HepG2 (cell line): ENCODE results near the gene SIN3A. TPM values are rescaled to one million over a fixed set of nuclear protein-coding genes. Genes with fewer than 3 reads are reported as not detected.
A peak's percentile ranks its signal among the peaks of the same experiment; 100 is the strongest.

Experiments used
- ATAC-seq: fragments of 200-7000 bp; cut with Tn5 transposase; 3 replicates; pipeline ENCODE4 v1.9.1; 2020; ENCODE audit warnings: mild to moderate bottlenecking, moderate library complexity
- BruUV-seq: library from RNA; stranded (reverse); fragments of 400-500 nt; replicated peaks from 2 replicates; lab custom pipeline; 2021; lab: Mats Ljungman, UMichigan
- CTCF ChIA-PET: fragments of 300-600 bp; formaldehyde crosslinking; extraction: SDS; loops from one replicate; lab custom pipeline; 2021; ENCODE audit warnings: low total read pairs, inconsistent platforms, low intra/inter-chr PET ratio; lab: Yijun Ruan, JAX
- POLR2A ChIA-PET: fragments of 350-600 bp; sonication (Branson Sonifier 250); formaldehyde crosslinking; loops from one replicate; lab custom pipeline; 2020; ENCODE audit warnings: antibody characterized with exemption, inconsistent platforms; lab: Yijun Ruan, JAX
- DNase-seq: peaks from one replicate; pipeline ENCODE4 v3.0.0-alpha.2; 2015; ENCODE audit warnings: low spot score
- FAIRE-seq: peaks from 3 replicates; lab custom pipeline; 2011; peaks lifted over from hg19 to GRCh38; lab: Jason Lieb, UNC
- H2AFZ ChIP-seq: one replicate; pipeline ENCODE4 v1.6.1; 2011; ENCODE audit warnings: low read length, inconsistent platforms
- H3K27ac ChIP-seq: fragments of 300-600 bp; 3 replicates; pipeline ENCODE4 v1.8.0; 2011; ENCODE audit warnings: mixed run types, mild to moderate bottlenecking, mixed read lengths, low read length, inconsistent platforms; ENCODE audit not compliant: insufficient read depth; ENCODE audit errors: extremely low read length
- H3K27me3 ChIP-seq, 2 experiments: fragments of 200-600 bp in 1 of 2; 2 replicates in 1 of 2; 3 replicates in 1 of 2; pipeline versions ENCODE4 v1.6.0 to v1.8.0; 2011; ENCODE audit warnings: low read length in 2 of 2, mild to moderate bottlenecking in 2 of 2, moderate library complexity in 2 of 2, inconsistent platforms in 1 of 2; ENCODE audit not compliant: insufficient read depth in 2 of 2, control insufficient read depth in 1 of 2
- H3K36me3 ChIP-seq, 2 experiments: fragments of 200-600 bp in 1 of 2; replicated peaks in 1 of 2; 2 replicates in 1 of 2; 3 replicates in 1 of 2; pipeline versions ENCODE4 v1.5.1 to v1.8.0; 2011; ENCODE audit warnings: low read length in 2 of 2, inconsistent platforms in 1 of 2; ENCODE audit not compliant: insufficient read depth in 2 of 2, control insufficient read depth in 1 of 2
- H3K4me1 ChIP-seq: 2 replicates; pipeline ENCODE4 v1.5.1; 2012; ENCODE audit warnings: low read length, inconsistent platforms; ENCODE audit not compliant: insufficient read depth
- H3K4me2 ChIP-seq: 2 replicates; pipeline ENCODE4 v1.6.0; 2011; ENCODE audit warnings: low read depth, low read length, inconsistent platforms
- H3K4me3 ChIP-seq, 3 experiments: fragments of 200-600 bp in 1 of 3; sonication (generic), shearing (Covaris generic) in 1 of 3; replicated peaks in 1 of 3; 2 replicates each; pipeline ENCODE4 v1.5.1; 2011 to 2016; ENCODE audit warnings: low read length in 3 of 3, inconsistent platforms in 2 of 3, low read depth in 2 of 3, mild to moderate bottlenecking in 2 of 3, control low read depth in 1 of 3, mixed read lengths in 1 of 3; ENCODE audit not compliant: insufficient read depth in 1 of 3
- H3K79me2 ChIP-seq: one replicate; pipeline ENCODE4 v1.6.1; 2011; ENCODE audit warnings: low read length, inconsistent platforms; ENCODE audit not compliant: insufficient read depth
- H3K9ac ChIP-seq: 2 replicates; pipeline ENCODE4 v1.6.0; 2011; ENCODE audit warnings: mild to moderate bottlenecking, low read depth, low read length, inconsistent platforms; ENCODE audit not compliant: insufficient read depth
- H3K9me3 ChIP-seq: 2 replicates; pipeline ENCODE4 v1.5.1; 2012; ENCODE audit warnings: mild to moderate bottlenecking, low read length
- H4K20me1 ChIP-seq: 2 replicates; pipeline ENCODE4 v1.6.0; 2011; ENCODE audit warnings: inconsistent platforms, mild to moderate bottlenecking, low read length, moderate library complexity; ENCODE audit not compliant: insufficient read depth
- ATF4 ChIP-seq, 2 experiments: fragments of 450-650 bp in 1 of 2; sonication (generic) in 1 of 2; formaldehyde crosslinking; IDR thresholded peaks; 2 replicates each; pipeline versions ENCODE4 v1.5.0 to v1.8.0; 2020 to 2022; ENCODE audit warnings: mild to moderate bottlenecking in 1 of 2, missing genetic modification reagents in 1 of 2
- CCAR2 ChIP-seq: fragments of 200-400 bp; formaldehyde crosslinking; optimal IDR thresholded peaks from 2 replicates; pipeline ENCODE3; 2018; ENCODE audit warnings: low read depth, mild to moderate bottlenecking, low read length, moderate library complexity
- FOXK2 ChIP-seq: fragments of 450-650 bp; IDR thresholded peaks from 2 replicates; pipeline ENCODE4 v1.6.1; 2016
- HDAC6 ChIP-seq: fragments of 200-600 bp; sonication (generic); IDR thresholded peaks from 2 replicates; pipeline ENCODE4 v1.7.0; 2017; ENCODE audit warnings: mild to moderate bottlenecking, antibody characterized with exemption, low read length, low read depth
- HNF4A ChIP-seq: sonication (generic); formaldehyde crosslinking; IDR thresholded peaks from 2 replicates; pipeline ENCODE4 v1.4.0; 2020; ENCODE audit warnings: missing genetic modification reagents
- KAT8 ChIP-seq: IDR thresholded peaks from 2 replicates; pipeline ENCODE4 v1.6.1; 2016; ENCODE audit warnings: missing genetic modification reagents, missing compliant biosample characterization
- KMT2B ChIP-seq: IDR thresholded peaks from 2 replicates; pipeline ENCODE4 v1.6.1; 2016; ENCODE audit warnings: missing genetic modification reagents, missing compliant biosample characterization
- LCORL ChIP-seq, 2 experiments: fragments of 450-650 bp in 1 of 2; sonication (generic) in 1 of 2; formaldehyde crosslinking in 1 of 2; IDR thresholded peaks; 2 replicates each; pipeline versions ENCODE4 v1.5.0 to v1.6.1; 2017 to 2020; ENCODE audit warnings: antibody characterized with exemption in 1 of 2, missing genetic modification reagents in 1 of 2
- RBAK ChIP-seq: sonication (generic); formaldehyde crosslinking; IDR thresholded peaks from 2 replicates; pipeline ENCODE4 v1.5.1; 2020; ENCODE audit warnings: mild to moderate bottlenecking, missing genetic modification reagents
- RELA ChIP-seq: sonication (generic); formaldehyde crosslinking; IDR thresholded peaks from 2 replicates; pipeline ENCODE4 v1.4.0; 2020; ENCODE audit warnings: missing genetic modification reagents
- RFX3 ChIP-seq: IDR thresholded peaks from 2 replicates; pipeline ENCODE4 v1.6.1; 2016; ENCODE audit warnings: missing biosample characterization, missing genetic modification reagents
- RORA ChIP-seq: sonication (generic); formaldehyde crosslinking; IDR thresholded peaks from 2 replicates; pipeline ENCODE4 v1.5.0; 2020; ENCODE audit warnings: mild to moderate bottlenecking, missing genetic modification reagents, moderate library complexity
- SNAPC5 ChIP-seq: sonication (generic); formaldehyde crosslinking; IDR thresholded peaks from 2 replicates; pipeline ENCODE4 v1.8.1; 2023; ENCODE audit warnings: mild to moderate bottlenecking, missing genetic modification reagents, borderline replicate concordance
- SRY ChIP-seq: sonication (generic); formaldehyde crosslinking; IDR thresholded peaks from 2 replicates; pipeline ENCODE4 v1.8.0; 2022; ENCODE audit warnings: mild to moderate bottlenecking, missing genetic modification reagents
- SSRP1 ChIP-seq: IDR thresholded peaks from 2 replicates; pipeline ENCODE4 v1.6.1; 2016; ENCODE audit warnings: control low read depth
- ZNF232 ChIP-seq: sonication (generic); formaldehyde crosslinking; IDR thresholded peaks from 2 replicates; pipeline ENCODE4 v1.4.0; 2020; ENCODE audit warnings: missing genetic modification reagents, borderline replicate concordance
- ZNF235 ChIP-seq: sonication (generic); formaldehyde crosslinking; IDR thresholded peaks from 2 replicates; pipeline ENCODE4 v1.8.1; 2023; ENCODE audit warnings: mild to moderate bottlenecking, missing genetic modification reagents, borderline replicate concordance
- ZNF256 ChIP-seq: sonication (generic); formaldehyde crosslinking; conservative IDR thresholded peaks from 2 replicates; pipeline ENCODE4 v1.4.0; 2020; ENCODE audit warnings: missing genetic modification reagents
- ZNF263 ChIP-seq: sonication (generic); formaldehyde crosslinking; IDR thresholded peaks from 2 replicates; pipeline ENCODE4 v1.4.0; 2020; ENCODE audit warnings: missing genetic modification reagents
- ZNF274 ChIP-seq: sonication (generic); formaldehyde crosslinking; IDR thresholded peaks from 2 replicates; pipeline ENCODE4 v1.5.1; 2020; ENCODE audit warnings: mild to moderate bottlenecking, missing genetic modification reagents
- ZNF333 ChIP-seq: sonication (generic); formaldehyde crosslinking; IDR thresholded peaks from 2 replicates; pipeline ENCODE4 v1.4.0; 2020; ENCODE audit warnings: mild to moderate bottlenecking, missing genetic modification reagents, borderline replicate concordance
- ZNF33A ChIP-seq: sonication (generic); formaldehyde crosslinking; IDR thresholded peaks from 2 replicates; pipeline ENCODE4 v1.5.1; 2020; ENCODE audit warnings: missing genetic modification reagents, mild to moderate bottlenecking, moderate library complexity, borderline replicate concordance
- ZNF496 ChIP-seq: sonication (generic); formaldehyde crosslinking; IDR thresholded peaks from 2 replicates; pipeline ENCODE4 v1.8.1; 2023; ENCODE audit warnings: mild to moderate bottlenecking, moderate library complexity, missing genetic modification reagents; ENCODE audit not compliant: insufficient replicate concordance
- ZNF766 ChIP-seq: sonication (generic); formaldehyde crosslinking; IDR thresholded peaks from 2 replicates; pipeline ENCODE4 v1.5.0; 2020; ENCODE audit warnings: missing genetic modification reagents, borderline replicate concordance
- ZNF816 ChIP-seq: sonication (generic); formaldehyde crosslinking; IDR thresholded peaks from 2 replicates; pipeline ENCODE4 v1.8.0; 2022; ENCODE audit warnings: missing genetic modification reagents, mild to moderate bottlenecking, borderline replicate concordance
- WGBS: methylation state at CpG from one replicate; pipeline ENCODE4 v1.1.6; 2017; ENCODE audit warnings: low lambda C conversion rate; 5-methylcytosine and 5-hydroxymethylcytosine counted together
- in situ Hi-C: cut with HindIII; loops from 2 replicates; pipeline ENCODE4 v1.10.0; 2017; ENCODE audit warnings: low pct_unique_long_range_greater_than_20kb; ENCODE audit not compliant: extremely low pct_ligation_motif_present
- intact Hi-C: fragments of 100-400 bp; cut with micrococcal nuclease; formaldehyde crosslinking; loops from one replicate; pipeline ENCODE4 v1.10.0; 2022; ENCODE audit not compliant: unreplicated experiment
- polyA plus RNA-seq, 8 experiments: library from polyadenylated mRNA; depleted of rRNA in 3 of 8; stranded (reverse) in 7 of 8; unstranded in 1 of 8; fragments of >200 nt; fragmentation: Illumina TruSeq in 4 of 8; extraction: Trizol in 4 of 8; gene quantifications; 2 replicates each; pipeline versions ENCODE4 v1.2.1 to v1.2.3, GENCODE V29; 2011 to 2016; ENCODE audit warnings: low read depth in 4 of 8, missing spikeins in 1 of 8, mixed read lengths in 1 of 8; ENCODE audit not compliant: insufficient read depth in 1 of 8
- total RNA-seq, 5 experiments: library from RNA; depleted of rRNA; stranded (reverse); fragments of >200 nt; fragmentation: Illumina TruSeq; extraction: Trizol; gene quantifications; 2 replicates each; pipeline ENCODE4 v1.2.3, GENCODE V29; 2016; ENCODE audit warnings: low read depth in 1 of 5

Gene SIN3A
- total and polyA plus RNA-seq, 2 of the 13 experiments (the other 11 are each of a cell fraction or from before 2014, with no cell fraction given) = 16.1 to 28.1 TPM

GRCh38 chr15:75348562-75349350, 102.7 kb downstream of the SIN3A start:
- H3K27ac ChIP-seq = peak overlapping the region; percentile 47
- in situ Hi-C loops = no loop called here
- no peak overlapping the region for H2AFZ ChIP-seq
- H3K79me2 ChIP-seq = no peaks in the 10 kb centered on the region
- 76% methylated on average over 25 of the region's 46 CpGs for WGBS
- H4K20me1 ChIP-seq = no peaks in the 10 kb centered on the region
- intact Hi-C loops = no loop called here
- ATAC-seq (peak; percentile 29), DNase-seq (no peak), FAIRE-seq (no peak)
- CTCF ChIA-PET = no interaction called here
- H3K4me3 ChIP-seq = peak overlapping the region; percentile 70 to 96 (median 94)
- peak overlapping the region; percentile 81 for H3K9ac ChIP-seq
- H3K4me1 ChIP-seq = peaks cover 18% of the 10 kb centered on the region
- peak overlapping the region; percentile 94 for H3K4me2 ChIP-seq
- BruUV-seq = no TSS peak
- no peaks in the 10 kb centered on the region for H3K9me3 ChIP-seq
- POLR2A ChIA-PET = interaction anchor here (0.6 to 2.4 kb wide), 2 partner anchors 20 to 988 kb away, joined by 3 to 42 read pairs; partner anchors contain the start of genes ISL2 and MAN2C1
- H3K36me3 ChIP-seq = no peaks in the 10 kb centered on the region
- no peaks in the 10 kb centered on the region for H3K27me3 ChIP-seq
- TF ChIP-seq HNF4A (peak; percentile 48; the same call in 1 of the 2 replicates), KMT2B (CRISPR knock-in tag) (no peak), KAT8 (CRISPR knock-in tag) (no peak), ZNF274 (peak; percentile 29; the same call in 1 of the 2 replicates), ZNF235 (CRISPR knock-in tag) (no peak), SNAPC5 (CRISPR knock-in tag) (no peak), ZNF766 (no peak), ZNF232 (no peak), RORA (CRISPR knock-in tag) (no peak), ZNF496 (CRISPR knock-in tag) (no peak), ZNF33A (CRISPR knock-in tag) (no peak), ATF4 (CRISPR knock-in tag; IDR thresholded peaks at IDR 0.05) (no peak), ZNF333 (CRISPR knock-in tag) (0 out of 2 replicates have a peak, but pooled peaks have one; percentile 50), SRY (CRISPR knock-in tag) (0 out of 2 replicates have a peak, but pooled peaks have one; percentile 34), ZNF256 (CRISPR knock-in tag) (no peak), RELA (CRISPR knock-in tag) (no peak), RFX3 (CRISPR knock-in tag) (no peak), ZNF263 (CRISPR knock-in tag) (peak; percentile 32; the same call in 1 of the 2 replicates), HDAC6 (no peak), LCORL (IDR thresholded peaks at IDR 0.05) (no peak), LCORL (CRISPR knock-in tag; IDR thresholded peaks at IDR 0.05) (no peak), FOXK2 (no peak), SSRP1 (CRISPR knock-in tag) (no peak), ZNF816 (CRISPR knock-in tag) (no peak), CCAR2 (no peak), RBAK (no peak)
